SK-N-SH (cell line): ENCODE results near the gene SMAD5.

Experiments
- GABPA ChIP-seq: IDR thresholded peaks from 2 replicates; pipeline ENCODE4 v1.4.0; 2012; ENCODE audit warnings: low read depth, mild to moderate bottlenecking
- RAD21 ChIP-seq: IDR thresholded peaks from 2 replicates; pipeline ENCODE4 v1.6.1; 2012; ENCODE audit warnings: mild to moderate bottlenecking, low read length
- TF ChIP-seq, protein P1 (sequence below): fragments of 200-600 bp; sonication (generic); IDR thresholded peaks from 2 replicates; pipeline ENCODE4 v1.6.1; 2017; ENCODE audit warnings: antibody characterized with exemption, mild to moderate bottlenecking, moderate library complexity

- TF ChIP-seq, protein P1, sequence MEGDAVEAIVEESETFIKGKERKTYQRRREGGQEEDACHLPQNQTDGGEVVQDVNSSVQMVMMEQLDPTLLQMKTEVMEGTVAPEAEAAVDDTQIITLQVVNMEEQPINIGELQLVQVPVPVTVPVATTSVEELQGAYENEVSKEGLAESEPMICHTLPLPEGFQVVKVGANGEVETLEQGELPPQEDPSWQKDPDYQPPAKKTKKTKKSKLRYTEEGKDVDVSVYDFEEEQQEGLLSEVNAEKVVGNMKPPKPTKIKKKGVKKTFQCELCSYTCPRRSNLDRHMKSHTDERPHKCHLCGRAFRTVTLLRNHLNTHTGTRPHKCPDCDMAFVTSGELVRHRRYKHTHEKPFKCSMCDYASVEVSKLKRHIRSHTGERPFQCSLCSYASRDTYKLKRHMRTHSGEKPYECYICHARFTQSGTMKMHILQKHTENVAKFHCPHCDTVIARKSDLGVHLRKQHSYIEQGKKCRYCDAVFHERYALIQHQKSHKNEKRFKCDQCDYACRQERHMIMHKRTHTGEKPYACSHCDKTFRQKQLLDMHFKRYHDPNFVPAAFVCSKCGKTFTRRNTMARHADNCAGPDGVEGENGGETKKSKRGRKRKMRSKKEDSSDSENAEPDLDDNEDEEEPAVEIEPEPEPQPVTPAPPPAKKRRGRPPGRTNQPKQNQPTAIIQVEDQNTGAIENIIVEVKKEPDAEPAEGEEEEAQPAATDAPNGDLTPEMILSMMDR, result no peak
- TF ChIP-seq GABPA, result no peak
- no peak for TF ChIP-seq RAD21
Measured at GRCh38 chr5:136190904-136191303, 58.3 kb downstream of the SMAD5 start.
